Mesothelial cell of epicardium (in vitro differentiated cells): ENCODE results near the gene SOX12. TPM values are rescaled to one million over a fixed set of nuclear protein-coding genes. Genes with fewer than 3 reads are reported as not detected.

Experiments
- DNase-seq, 2 experiments: peaks; one replicate each; pipeline ENCODE4 v3.0.0; 2021; ENCODE audit warnings: low spot score in 2 of 2; ENCODE audit not compliant: unreplicated experiment in 2 of 2
- H3K27ac Mint-ChIP-seq: 2 replicates; pipeline ENCODE4 v1.8.0; 2021; ENCODE audit warnings: mixed read lengths
- H3K27me3 Mint-ChIP-seq: 2 replicates; pipeline ENCODE4 v1.8.0; 2021; ENCODE audit warnings: low read depth, mixed read lengths
- H3K36me3 Mint-ChIP-seq: 2 replicates; pipeline ENCODE4 v1.8.0; 2021; ENCODE audit warnings: mixed read lengths
- H3K4me1 Mint-ChIP-seq: 2 replicates; pipeline ENCODE4 v1.8.0; 2021; ENCODE audit warnings: mixed read lengths
- H3K4me3 Mint-ChIP-seq: 2 replicates; pipeline ENCODE4 v1.8.0; 2021; ENCODE audit warnings: mild to moderate bottlenecking, moderate library complexity, mixed read lengths
- H3K9me3 Mint-ChIP-seq: 2 replicates; pipeline ENCODE4 v1.8.0; 2021; ENCODE audit warnings: mixed read lengths
- total RNA-seq: library from RNA; stranded (reverse); gene quantifications from 3 replicates; pipeline ENCODE4 v1.2.1, GENCODE V29; 2021
- TF ChIP-seq, protein P1 (sequence below): fragments of 200-600 bp; sonication (generic); IDR thresholded peaks from one replicate; pipeline ENCODE4 v1.5.0; 2021; ENCODE audit warnings: antibody characterized with exemption; ENCODE audit not compliant: unreplicated experiment

Gene SOX12
- total RNA-seq, 1 donor from 2014 or later: 67.0 TPM

DNA sequence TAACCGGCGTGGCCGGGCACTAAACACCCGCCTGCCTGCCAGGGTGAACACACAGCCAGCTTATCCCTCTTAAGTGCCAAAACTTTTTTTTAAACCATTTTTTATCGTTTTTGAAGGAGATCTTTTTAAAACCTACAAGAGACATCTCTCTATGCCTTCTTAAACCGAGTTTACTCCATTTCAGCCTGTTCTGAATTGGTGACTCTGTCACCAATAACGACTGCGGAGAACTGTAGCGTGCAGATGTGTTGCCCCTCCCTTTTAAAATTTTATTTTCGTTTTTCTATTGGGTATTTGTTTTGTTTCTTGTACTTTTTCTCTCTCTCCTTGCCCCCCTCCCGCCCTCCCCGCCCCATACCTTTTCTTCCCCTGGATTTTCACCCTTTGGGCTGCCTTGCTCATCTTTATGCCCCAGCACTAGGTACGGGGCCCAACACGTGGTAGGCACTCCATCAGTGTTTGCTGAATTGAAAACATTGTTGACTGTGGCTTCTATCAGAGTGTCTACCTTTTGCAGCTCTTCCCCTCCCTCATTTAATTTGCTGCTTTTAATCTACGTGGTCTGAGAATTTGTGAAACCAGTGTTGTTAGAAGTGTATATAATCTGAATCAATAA lies 26.5 kb upstream of the SOX12 start:
- Mint-ChIP-seq H3K4me3 (peak overlapping the region; percentile 98), H3K9me3 (no peaks in the 10 kb centered on the region), H3K27me3 (no peaks in the 10 kb centered on the region), H3K27ac (peak overlapping the region; percentile 97), H3K4me1 (peaks cover 46% of the 10 kb centered on the region), H3K36me3 (no peaks in the 10 kb centered on the region)
- DNase-seq: no peak
- TF ChIP-seq, protein P1, sequence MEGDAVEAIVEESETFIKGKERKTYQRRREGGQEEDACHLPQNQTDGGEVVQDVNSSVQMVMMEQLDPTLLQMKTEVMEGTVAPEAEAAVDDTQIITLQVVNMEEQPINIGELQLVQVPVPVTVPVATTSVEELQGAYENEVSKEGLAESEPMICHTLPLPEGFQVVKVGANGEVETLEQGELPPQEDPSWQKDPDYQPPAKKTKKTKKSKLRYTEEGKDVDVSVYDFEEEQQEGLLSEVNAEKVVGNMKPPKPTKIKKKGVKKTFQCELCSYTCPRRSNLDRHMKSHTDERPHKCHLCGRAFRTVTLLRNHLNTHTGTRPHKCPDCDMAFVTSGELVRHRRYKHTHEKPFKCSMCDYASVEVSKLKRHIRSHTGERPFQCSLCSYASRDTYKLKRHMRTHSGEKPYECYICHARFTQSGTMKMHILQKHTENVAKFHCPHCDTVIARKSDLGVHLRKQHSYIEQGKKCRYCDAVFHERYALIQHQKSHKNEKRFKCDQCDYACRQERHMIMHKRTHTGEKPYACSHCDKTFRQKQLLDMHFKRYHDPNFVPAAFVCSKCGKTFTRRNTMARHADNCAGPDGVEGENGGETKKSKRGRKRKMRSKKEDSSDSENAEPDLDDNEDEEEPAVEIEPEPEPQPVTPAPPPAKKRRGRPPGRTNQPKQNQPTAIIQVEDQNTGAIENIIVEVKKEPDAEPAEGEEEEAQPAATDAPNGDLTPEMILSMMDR: no peak

DNA sequence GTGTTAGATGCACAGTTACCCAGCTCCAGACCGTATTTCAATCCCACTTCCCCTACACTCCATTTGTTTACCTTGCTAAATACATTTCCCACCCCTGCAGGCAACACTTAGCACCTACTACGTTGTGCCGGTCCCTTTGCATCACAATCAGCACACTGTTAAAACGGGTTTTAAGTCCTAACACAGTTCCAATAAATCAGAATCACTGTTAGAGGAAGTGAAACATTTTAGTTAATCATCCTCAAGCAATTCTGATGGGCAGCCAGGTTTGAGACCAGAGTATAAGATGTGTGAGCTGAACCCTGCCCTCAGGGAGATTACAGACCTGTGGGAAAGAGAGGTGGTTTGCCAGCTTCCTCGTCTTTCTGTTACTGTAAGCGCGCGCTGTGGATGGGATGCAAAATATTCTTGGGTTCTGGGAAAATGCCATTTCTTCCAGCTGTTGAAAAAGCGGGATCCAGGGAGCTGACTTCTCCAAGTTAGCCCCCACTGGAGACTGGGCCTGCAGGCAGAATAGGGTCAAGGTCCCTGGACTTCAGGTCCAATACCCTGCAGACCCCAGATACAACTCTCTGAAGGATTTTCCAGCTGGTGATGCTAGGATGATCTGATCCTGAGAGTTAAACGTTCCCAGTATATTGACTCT lies 24.9 kb upstream of the SOX12 start:
- Mint-ChIP-seq H3K4me3 (peak overlapping the region; percentile 98), H3K27me3 (no peaks in the 10 kb centered on the region), H3K9me3 (no peaks in the 10 kb centered on the region), H3K4me1 (peaks cover 46% of the 10 kb centered on the region), H3K36me3 (no peaks in the 10 kb centered on the region), H3K27ac (peak overlapping the region; percentile 87)
- TF ChIP-seq, protein P1: no peak
- DNase-seq: no peak

DNA sequence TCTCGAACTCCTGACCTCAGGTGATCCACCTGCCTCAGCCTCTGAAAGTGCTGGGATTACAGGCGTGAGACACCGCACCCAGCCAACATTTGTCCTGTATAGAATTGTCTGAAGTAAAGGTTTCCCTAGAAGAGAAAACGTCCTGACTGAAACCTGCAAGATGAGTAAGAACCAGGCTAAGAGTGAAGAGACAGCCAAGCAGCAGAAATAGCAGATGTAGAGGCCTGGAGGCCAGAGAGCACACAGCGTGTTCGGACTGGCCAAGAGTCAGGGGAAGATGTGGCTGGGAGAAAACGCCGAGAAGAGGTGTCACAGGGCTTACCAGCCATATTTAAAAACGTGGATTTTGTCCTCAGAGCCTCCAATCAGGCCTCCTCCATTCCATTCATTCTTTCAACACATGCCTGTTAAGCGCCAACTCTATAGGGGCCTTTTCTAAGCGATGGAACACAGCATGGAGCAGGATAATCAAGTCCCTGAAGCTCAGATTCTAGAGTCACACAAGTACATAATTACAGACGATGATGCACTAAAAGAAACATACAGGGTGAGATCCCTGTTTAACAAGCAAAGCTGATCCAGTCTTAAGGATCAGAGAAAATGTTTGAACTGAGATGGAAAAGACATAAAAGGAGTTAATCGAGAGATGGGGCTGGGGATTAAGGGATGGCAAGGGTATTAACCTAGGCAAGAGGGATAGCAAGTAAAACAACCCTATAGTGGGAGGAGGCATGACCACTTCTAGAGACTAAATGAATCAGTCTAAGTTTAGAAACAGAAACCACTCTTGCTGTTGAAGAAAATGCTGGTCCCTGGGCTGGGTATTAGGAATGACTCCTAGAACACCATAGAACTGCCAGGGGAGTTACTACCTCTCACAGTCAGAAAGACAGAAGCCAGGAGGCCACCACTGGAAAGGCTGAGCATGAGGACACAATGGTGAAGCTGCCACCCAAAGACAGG lies 23.2 kb upstream of the SOX12 start:
- Mint-ChIP-seq H3K4me3 (no peak overlapping the region), H3K9me3 (no peaks in the 10 kb centered on the region), H3K36me3 (no peaks in the 10 kb centered on the region), H3K27ac (peak overlapping the region; percentile 87), H3K27me3 (no peaks in the 10 kb centered on the region), H3K4me1 (peaks cover 36% of the 10 kb centered on the region)
- no peak for DNase-seq
- TF ChIP-seq, protein P1: no peak

GRCh38 chr20:305745-306144 lies 19.6 kb upstream of the SOX12 start:
- Mint-ChIP-seq H3K4me3 (no peak overlapping the region), H3K27ac (no peak overlapping the region), H3K9me3 (no peaks in the 10 kb centered on the region), H3K27me3 (no peaks in the 10 kb centered on the region), H3K36me3 (no peaks in the 10 kb centered on the region), H3K4me1 (peaks cover 45% of the 10 kb centered on the region)
- TF ChIP-seq, protein P1: no peak
- no peak for DNase-seq

DNA sequence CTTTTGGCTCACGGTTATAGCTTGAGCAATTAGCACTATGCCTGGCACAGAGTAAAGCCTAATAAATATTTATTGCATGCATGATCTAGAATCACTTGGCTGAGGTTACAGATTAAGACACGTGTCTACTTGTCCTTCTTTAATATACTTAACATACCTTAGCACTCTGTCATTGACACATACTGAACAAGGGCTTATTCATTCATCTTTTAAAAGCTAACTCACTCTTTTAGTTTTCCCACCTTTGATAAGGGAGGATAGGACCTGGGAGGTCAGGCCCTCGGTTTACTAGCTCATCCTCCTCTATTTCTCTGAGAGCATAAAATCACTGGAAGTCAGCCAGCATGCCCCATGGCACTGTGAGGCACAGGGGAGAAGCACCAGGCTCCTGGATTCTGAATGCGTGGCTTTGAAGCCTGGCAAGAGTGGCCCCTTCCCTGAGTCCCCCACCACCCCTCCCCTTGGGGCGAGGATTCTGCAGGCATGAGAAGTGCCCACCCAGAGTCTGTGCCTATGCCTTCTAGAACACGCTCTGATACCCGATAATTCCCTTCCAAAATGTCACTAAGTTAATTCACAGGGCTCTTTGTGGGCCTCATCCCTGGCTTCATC lies 16.8 kb upstream of the SOX12 start:
- TF ChIP-seq, protein P1: no peak
- H3K27ac Mint-ChIP-seq: peak overlapping the region; percentile 98
- no peak overlapping the region for H3K4me3 Mint-ChIP-seq

More for the DNA sequence above, 16.8 kb upstream of the SOX12 start:
- no peak for DNase-seq
- Mint-ChIP-seq H3K27me3 (no peaks in the 10 kb centered on the region), H3K9me3 (no peaks in the 10 kb centered on the region), H3K4me1 (peaks cover 33% of the 10 kb centered on the region), H3K36me3 (no peaks in the 10 kb centered on the region)
